ENCODE data around the gene MYORG. TPM values are rescaled to one million over a fixed set of nuclear protein-coding genes. Genes with fewer than 3 reads are reported as not detected.
A peak's percentile ranks its signal among the peaks of the same experiment; 100 is the strongest.
"Not testable (repeated sequence)": the region's sequence is repeated elsewhere in the genome, so short reads cannot be mapped to it uniquely, and the experiment has no call there.

The MYORG gene
- total RNA-seq, 4 donors from 2014 or later: 42.0 to 113 (median 66.3) TPM

GRCh38 chr9:34371886-34372466, 4.7 kb downstream of the MYORG start:
- H3K27me3 ChIP-seq: no peaks in the 10 kb centered on the region
- no peak overlapping the region for H3K4me3 ChIP-seq
- H3K9me3 ChIP-seq: no peaks in the 10 kb centered on the region
- TF ChIP-seq POLR2AphosphoS5 (IDR thresholded peaks at IDR 0.05) (no peak), POLR2A (IDR thresholded peaks at IDR 0.05) (no peak), EP300 (IDR thresholded peaks at IDR 0.05; ENCODE audit: low read depth) (no peak), CTCF (IDR thresholded peaks at IDR 0.05) (no peak)
- no peak overlapping the region for H3K27ac ChIP-seq
- in situ Hi-C loops (cut with MboI; ENCODE audit: low pct_ligation_motif_present in 1 of 4, low pct_unique_long_range_greater_than_20kb in 1 of 4, low sequenced_read_pairs in 3 of 4) (no loop called here), intact Hi-C loops (cut with DNase I; ENCODE audit: low total_unique reads) (no loop called here)
- 86% methylated on average over 55 of the region's 60 CpGs; no CpG with 5 or more reads in 1 of the 2 donors for WGBS, 2 donors (ENCODE audit: low coverage in 1 of 2)
- H3K36me3 ChIP-seq: peaks cover 0 to 28% (median 8%) of the 10 kb centered on the region in 4 donors
- peaks cover 3 to 18% (median 17%) of the 10 kb centered on the region in 4 donors for H3K4me1 ChIP-seq
- DNase-seq: no peak

GRCh38 chr9:34370970-34371880, 5.5 kb downstream of the MYORG start:
- in situ Hi-C loops (cut with MboI; ENCODE audit: low pct_ligation_motif_present in 1 of 4, low pct_unique_long_range_greater_than_20kb in 1 of 4, low sequenced_read_pairs in 3 of 4): no loop called here
- TF ChIP-seq CTCF (IDR thresholded peaks at IDR 0.05) (no peak), POLR2AphosphoS5 (IDR thresholded peaks at IDR 0.05) (no peak), POLR2A (IDR thresholded peaks at IDR 0.05) (no peak), EP300 (IDR thresholded peaks at IDR 0.05; ENCODE audit: low read depth) (no peak)
- Histone ChIP-seq H3K27ac (no peak overlapping the region), H3K36me3 (peaks cover 0 to 28% (median 8%) of the 10 kb centered on the region in 4 donors), H3K9me3 (no peaks in the 10 kb centered on the region), H3K4me1 (peaks cover 3 to 18% (median 17%) of the 10 kb centered on the region in 4 donors), H3K27me3 (no peaks in the 10 kb centered on the region), H3K4me3 (peak overlapping the region in 1 of 4 donors; percentile 4)
- intact Hi-C loops (cut with DNase I; ENCODE audit: low total_unique reads): no loop called here
- DNase-seq: no peak
- WGBS, 2 donors (ENCODE audit: low coverage in 1 of 2): 79% methylated on average over 103 of the region's 105 CpGs; no CpG with 5 or more reads in 1 of the 2 donors

GRCh38 chr9:34370335-34370969, 6.2 kb downstream of the MYORG start:
- Histone ChIP-seq H3K9me3 (no peaks in the 10 kb centered on the region), H3K4me1 (peaks cover 3 to 12% (median 10%) of the 10 kb centered on the region in 4 donors), H3K27me3 (no peaks in the 10 kb centered on the region), H3K27ac (no peak overlapping the region), H3K36me3 (peaks cover 0 to 28% (median 8%) of the 10 kb centered on the region in 4 donors), H3K4me3 (no peak overlapping the region)
- 85% methylated on average over 23 of the region's 23 CpGs; no CpG with 5 or more reads in 1 of the 2 donors for WGBS, 2 donors (ENCODE audit: low coverage in 1 of 2)
- TF ChIP-seq POLR2A (IDR thresholded peaks at IDR 0.05): no peak
- TF ChIP-seq EP300 (IDR thresholded peaks at IDR 0.05; ENCODE audit: low read depth): no peak
- TF ChIP-seq CTCF (IDR thresholded peaks at IDR 0.05): no peak
- no peak for TF ChIP-seq POLR2AphosphoS5 (IDR thresholded peaks at IDR 0.05)
- in situ Hi-C loops (cut with MboI; ENCODE audit: low pct_ligation_motif_present in 1 of 4, low pct_unique_long_range_greater_than_20kb in 1 of 4, low sequenced_read_pairs in 3 of 4) (no loop called here), intact Hi-C loops (cut with DNase I; ENCODE audit: low total_unique reads) (no loop called here)
- DNase-seq: no peak

- no peak for DNase-seq
Observed at GRCh38 chr9:34369636-34370035, 7.1 kb downstream of the MYORG start.

GRCh38 chr9:34368796-34369195, 7.9 kb downstream of the MYORG start:
- in situ Hi-C loops (cut with MboI; ENCODE audit: low pct_ligation_motif_present in 1 of 4, low pct_unique_long_range_greater_than_20kb in 1 of 4, low sequenced_read_pairs in 3 of 4); DNase-seq; intact Hi-C loops (cut with DNase I; ENCODE audit: low total_unique reads); H3K4me3 ChIP-seq; H3K9me3 ChIP-seq; H3K27me3 ChIP-seq; H3K4me1 ChIP-seq; H3K27ac ChIP-seq: not testable (repeated sequence)
- WGBS, 2 donors (ENCODE audit: low coverage in 1 of 2): 94 to 100% methylated on average over 4 to 5 of the region's 5 CpGs
- H3K36me3 ChIP-seq: peaks cover 0 to 28% (median 8%) of the 10 kb centered on the region in 4 donors

More at GRCh38 chr9:34369636-34370035, 7.1 kb downstream of the MYORG start:
- in situ Hi-C loops (cut with MboI; ENCODE audit: low pct_ligation_motif_present in 1 of 4, low pct_unique_long_range_greater_than_20kb in 1 of 4, low sequenced_read_pairs in 3 of 4): no loop called here
- Histone ChIP-seq H3K27ac (no peak overlapping the region), H3K9me3 (no peaks in the 10 kb centered on the region), H3K4me3 (no peak overlapping the region), H3K27me3 (no peaks in the 10 kb centered on the region), H3K4me1 (peaks cover 3 to 10% (median 7%) of the 10 kb centered on the region in 4 donors), H3K36me3 (peaks cover 0 to 28% (median 8%) of the 10 kb centered on the region in 4 donors)
- no peak for TF ChIP-seq POLR2A (IDR thresholded peaks at IDR 0.05)
- TF ChIP-seq EP300 (IDR thresholded peaks at IDR 0.05; ENCODE audit: low read depth): no peak
- 80 to 92% methylated on average over 3 to 4 of the region's 4 CpGs for WGBS, 2 donors (ENCODE audit: low coverage in 1 of 2)
- intact Hi-C loops (cut with DNase I; ENCODE audit: low total_unique reads): no loop called here

- 97% methylated on average over 3 of the region's 3 CpGs; no CpG with 5 or more reads in 1 of the 2 donors for WGBS, 2 donors (ENCODE audit: low coverage in 1 of 2)
- H3K27me3 ChIP-seq; H3K4me3 ChIP-seq; H3K9me3 ChIP-seq; DNase-seq; H3K27ac ChIP-seq; in situ Hi-C loops (cut with MboI; ENCODE audit: low pct_ligation_motif_present in 1 of 4, low pct_unique_long_range_greater_than_20kb in 1 of 4, low sequenced_read_pairs in 3 of 4); H3K4me1 ChIP-seq; intact Hi-C loops (cut with DNase I; ENCODE audit: low total_unique reads): not testable (repeated sequence)
- peaks cover 0 to 28% (median 8%) of the 10 kb centered on the region in 4 donors for H3K36me3 ChIP-seq
Observed at GRCh38 chr9:34367751-34368410, 8.8 kb downstream of the MYORG start.

Measured in transverse colon (tissue), 4 donors.